Measurements from ENCODE around the gene PCDHGA12.
"Not testable (repeated sequence)": the region's sequence is repeated elsewhere in the genome, so short reads cannot be mapped to it uniquely, and the experiment has no call there.

PCDHGA12 gene

GRCh38 chr5:141427783-141428426, 2.4 kb upstream of the PCDHGA12 start:
- no peak overlapping the region for H3K4me3 ChIP-seq (ENCODE audit: low read depth, low read length)
- peaks cover 6% of the 10 kb centered on the region for H3K9me3 ChIP-seq (ENCODE audit: severe bottlenecking)
- no peaks in the 10 kb centered on the region for H3K36me3 ChIP-seq
- no peak for DNase-seq
- H3K27me3 ChIP-seq (ENCODE audit: insufficient read depth, low read depth, severe bottlenecking), result no peaks in the 10 kb centered on the region
- TF ChIP-seq, protein P1, sequence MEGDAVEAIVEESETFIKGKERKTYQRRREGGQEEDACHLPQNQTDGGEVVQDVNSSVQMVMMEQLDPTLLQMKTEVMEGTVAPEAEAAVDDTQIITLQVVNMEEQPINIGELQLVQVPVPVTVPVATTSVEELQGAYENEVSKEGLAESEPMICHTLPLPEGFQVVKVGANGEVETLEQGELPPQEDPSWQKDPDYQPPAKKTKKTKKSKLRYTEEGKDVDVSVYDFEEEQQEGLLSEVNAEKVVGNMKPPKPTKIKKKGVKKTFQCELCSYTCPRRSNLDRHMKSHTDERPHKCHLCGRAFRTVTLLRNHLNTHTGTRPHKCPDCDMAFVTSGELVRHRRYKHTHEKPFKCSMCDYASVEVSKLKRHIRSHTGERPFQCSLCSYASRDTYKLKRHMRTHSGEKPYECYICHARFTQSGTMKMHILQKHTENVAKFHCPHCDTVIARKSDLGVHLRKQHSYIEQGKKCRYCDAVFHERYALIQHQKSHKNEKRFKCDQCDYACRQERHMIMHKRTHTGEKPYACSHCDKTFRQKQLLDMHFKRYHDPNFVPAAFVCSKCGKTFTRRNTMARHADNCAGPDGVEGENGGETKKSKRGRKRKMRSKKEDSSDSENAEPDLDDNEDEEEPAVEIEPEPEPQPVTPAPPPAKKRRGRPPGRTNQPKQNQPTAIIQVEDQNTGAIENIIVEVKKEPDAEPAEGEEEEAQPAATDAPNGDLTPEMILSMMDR (IDR thresholded peaks at IDR 0.05; ENCODE audit: low read depth, low read length), result 0 out of 2 replicates have a peak, but pooled peaks have one; percentile 1
- H3K27ac ChIP-seq, result no peak overlapping the region

- Histone ChIP-seq H3K9me3 (ENCODE audit: severe bottlenecking) (peaks cover 6% of the 10 kb centered on the region), H3K36me3 (no peaks in the 10 kb centered on the region), H3K27me3 (ENCODE audit: insufficient read depth, low read depth, severe bottlenecking) (no peaks in the 10 kb centered on the region), H3K27ac (no peak overlapping the region), H3K4me3 (ENCODE audit: low read depth, low read length) (no peak overlapping the region)
- DNase-seq, result no peak
- TF ChIP-seq, protein P1 (IDR thresholded peaks at IDR 0.05; ENCODE audit: low read depth, low read length), result no peak
These were observed 979 bp downstream of the PCDHGA12 start for GRCh38 chr5:141431286-141431685.

- not testable (repeated sequence) for H3K4me3 ChIP-seq (ENCODE audit: low read depth, low read length); H3K9me3 ChIP-seq (ENCODE audit: severe bottlenecking); H3K27me3 ChIP-seq (ENCODE audit: insufficient read depth, low read depth, severe bottlenecking); DNase-seq; H3K36me3 ChIP-seq; H3K27ac ChIP-seq
These were observed 2.0 kb downstream of the PCDHGA12 start for GRCh38 chr5:141432308-141432707.

DNA sequence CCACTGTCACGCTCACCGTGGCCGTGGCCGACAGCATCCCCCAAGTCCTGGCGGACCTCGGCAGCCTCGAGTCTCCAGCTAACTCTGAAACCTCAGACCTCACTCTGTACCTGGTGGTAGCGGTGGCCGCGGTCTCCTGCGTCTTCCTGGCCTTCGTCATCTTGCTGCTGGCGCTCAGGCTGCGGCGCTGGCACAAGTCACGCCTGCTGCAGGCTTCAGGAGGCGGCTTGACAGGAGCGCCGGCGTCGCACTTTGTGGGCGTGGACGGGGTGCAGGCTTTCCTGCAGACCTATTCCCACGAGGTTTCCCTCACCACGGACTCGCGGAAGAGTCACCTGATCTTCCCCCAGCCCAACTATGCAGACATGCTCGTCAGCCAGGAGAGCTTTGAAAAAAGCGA, 2.4 kb downstream of the PCDHGA12 start:
- H3K9me3 ChIP-seq (ENCODE audit: severe bottlenecking); H3K36me3 ChIP-seq; DNase-seq; H3K4me3 ChIP-seq (ENCODE audit: low read depth, low read length); H3K27me3 ChIP-seq (ENCODE audit: insufficient read depth, low read depth, severe bottlenecking); H3K27ac ChIP-seq: not testable (repeated sequence)

GRCh38 chr5:141434006-141434405, 3.7 kb downstream of the PCDHGA12 start:
- no peak for DNase-seq
- TF ChIP-seq, protein P1 (IDR thresholded peaks at IDR 0.05; ENCODE audit: low read depth, low read length), result no peak
- no peaks in the 10 kb centered on the region for H3K9me3 ChIP-seq (ENCODE audit: severe bottlenecking)
- no peaks in the 10 kb centered on the region for H3K27me3 ChIP-seq (ENCODE audit: insufficient read depth, low read depth, severe bottlenecking)
- no peak overlapping the region for H3K27ac ChIP-seq
- no peaks in the 10 kb centered on the region for H3K36me3 ChIP-seq
- no peak overlapping the region for H3K4me3 ChIP-seq (ENCODE audit: low read depth, low read length)

GRCh38 chr5:141437221-141437620, 6.9 kb downstream of the PCDHGA12 start:
- no peak overlapping the region for H3K27ac ChIP-seq
- TF ChIP-seq, protein P1 (IDR thresholded peaks at IDR 0.05; ENCODE audit: low read depth, low read length), result no peak
- no peak for DNase-seq
- no peaks in the 10 kb centered on the region for H3K9me3 ChIP-seq (ENCODE audit: severe bottlenecking)
- no peaks in the 10 kb centered on the region for H3K27me3 ChIP-seq (ENCODE audit: insufficient read depth, low read depth, severe bottlenecking)
- H3K4me3 ChIP-seq (ENCODE audit: low read depth, low read length), result no peak overlapping the region
- H3K36me3 ChIP-seq, result no peaks in the 10 kb centered on the region
